Glutamatergic neuron (in vitro differentiated cells): ENCODE results near the gene UBR3. TPM values are rescaled to one million over a fixed set of nuclear protein-coding genes. Genes with fewer than 3 reads are reported as not detected.

Experiments used
- DNase-seq: peaks from one replicate; pipeline ENCODE4 v3.0.0; 2022
- H3K27ac Mint-ChIP-seq: one replicate; pipeline ENCODE4 v1.8.0; 2020; ENCODE audit warnings: mild to moderate bottlenecking, mixed read lengths, inconsistent platforms; ENCODE audit not compliant: unreplicated experiment
- H3K27me3 Mint-ChIP-seq: one replicate; pipeline ENCODE4 v1.8.0; 2020; ENCODE audit warnings: mild to moderate bottlenecking, moderate library complexity, mixed read lengths, inconsistent platforms; ENCODE audit not compliant: unreplicated experiment
- H3K36me3 Mint-ChIP-seq: one replicate; pipeline ENCODE4 v1.8.0; 2020; ENCODE audit warnings: mild to moderate bottlenecking, mixed read lengths, inconsistent platforms; ENCODE audit not compliant: unreplicated experiment
- H3K4me1 Mint-ChIP-seq: one replicate; pipeline ENCODE4 v1.8.0; 2020; ENCODE audit warnings: mild to moderate bottlenecking, low read depth, mixed read lengths, inconsistent platforms; ENCODE audit not compliant: unreplicated experiment
- H3K4me3 Mint-ChIP-seq: one replicate; pipeline ENCODE4 v1.8.0; 2020; ENCODE audit warnings: mild to moderate bottlenecking, mixed read lengths, inconsistent platforms; ENCODE audit not compliant: unreplicated experiment
- H3K9me3 Mint-ChIP-seq: one replicate; pipeline ENCODE4 v1.8.0; 2020; ENCODE audit warnings: mild to moderate bottlenecking, moderate library complexity, mixed read lengths, inconsistent platforms; ENCODE audit not compliant: unreplicated experiment
- CTCF ChIP-seq: fragments of 200-600 bp; sonication (generic); IDR thresholded peaks from one replicate; pipeline ENCODE4 v1.5.0; 2021; ENCODE audit not compliant: partially characterized antibody, unreplicated experiment
- total RNA-seq: library from RNA; stranded (reverse); fragmentation: NEBNext Ultra II Directional; extraction: Animal tissue kit (Norgen Biotek cat#: 25700); gene quantifications from one replicate; pipeline ENCODE4 v1.2.1, GENCODE V29; 2021; ENCODE audit not compliant: unreplicated experiment

Gene UBR3
- total RNA-seq, 1 donor from 2014 or later, result 59.8 TPM

- TF ChIP-seq CTCF, result no peak
- H3K4me3 Mint-ChIP-seq, result no peak overlapping the region
- H3K27ac Mint-ChIP-seq, result no peak overlapping the region
- DNase-seq, result no peak
- H3K36me3 Mint-ChIP-seq, result peaks cover 15% of the 10 kb centered on the region
- H3K27me3 Mint-ChIP-seq, result no peaks in the 10 kb centered on the region
- H3K9me3 Mint-ChIP-seq, result peaks cover 6% of the 10 kb centered on the region
- no peaks in the 10 kb centered on the region for H3K4me1 Mint-ChIP-seq
These were observed 243.5 kb downstream of the UBR3 start for GRCh38 chr2:170070778-170071177.

- Mint-ChIP-seq H3K27ac (no peak overlapping the region), H3K36me3 (peaks cover 12% of the 10 kb centered on the region), H3K27me3 (no peaks in the 10 kb centered on the region), H3K9me3 (peaks cover 7% of the 10 kb centered on the region), H3K4me3 (no peak overlapping the region), H3K4me1 (no peaks in the 10 kb centered on the region)
- no peak for DNase-seq
- TF ChIP-seq CTCF, result no peak
These were observed 246.0 kb downstream of the UBR3 start for GRCh38 chr2:170073288-170073687.

GRCh38 chr2:170076189-170076588 lies 248.9 kb downstream of the UBR3 start:
- Mint-ChIP-seq H3K27ac (no peak overlapping the region), H3K27me3 (no peaks in the 10 kb centered on the region), H3K36me3 (no peaks in the 10 kb centered on the region), H3K4me1 (no peaks in the 10 kb centered on the region), H3K4me3 (no peak overlapping the region), H3K9me3 (peaks cover 1% of the 10 kb centered on the region)
- no peak for TF ChIP-seq CTCF
- DNase-seq, result no peak

- H3K27ac Mint-ChIP-seq, result no peak overlapping the region
- peaks cover 1% of the 10 kb centered on the region for H3K9me3 Mint-ChIP-seq
- H3K36me3 Mint-ChIP-seq, result no peaks in the 10 kb centered on the region
- no peak for DNase-seq
- no peaks in the 10 kb centered on the region for H3K27me3 Mint-ChIP-seq
- no peaks in the 10 kb centered on the region for H3K4me1 Mint-ChIP-seq
- TF ChIP-seq CTCF, result no peak
- no peak overlapping the region for H3K4me3 Mint-ChIP-seq
These were observed 250.7 kb downstream of the UBR3 start for GRCh38 chr2:170077830-170078569.

- Mint-ChIP-seq H3K27me3 (no peaks in the 10 kb centered on the region), H3K4me1 (no peaks in the 10 kb centered on the region), H3K4me3 (no peak overlapping the region), H3K27ac (no peak overlapping the region), H3K36me3 (no peaks in the 10 kb centered on the region), H3K9me3 (no peaks in the 10 kb centered on the region)
- no peak for TF ChIP-seq CTCF
- DNase-seq, result no peak
These were observed 257.7 kb downstream of the UBR3 start for GRCh38 chr2:170084820-170085491.
